Measurements from ENCODE around the gene ADCY5.

The ADCY5 gene

DNA sequence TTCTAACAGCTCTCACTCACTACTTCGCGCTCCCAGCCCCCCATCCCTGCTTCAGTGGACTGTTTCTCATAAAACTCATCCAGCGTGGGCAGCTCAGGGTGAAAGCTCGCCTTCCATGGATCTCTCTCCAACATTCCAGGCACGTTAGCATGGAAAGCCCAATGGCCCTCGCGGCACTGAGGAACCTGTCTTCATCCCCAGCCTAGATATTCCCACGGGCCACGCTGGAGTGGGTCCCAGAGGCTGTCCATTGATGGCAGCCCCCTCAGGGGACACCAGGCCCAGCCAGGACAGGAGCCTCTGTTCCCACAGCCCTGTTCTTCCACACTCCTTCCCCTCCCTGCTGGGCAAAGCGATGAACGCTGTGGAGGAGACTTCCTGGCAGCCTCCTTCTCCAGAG lies 126.0 kb downstream of the ADCY5 start:
- no peak for DNase-seq

DNA sequence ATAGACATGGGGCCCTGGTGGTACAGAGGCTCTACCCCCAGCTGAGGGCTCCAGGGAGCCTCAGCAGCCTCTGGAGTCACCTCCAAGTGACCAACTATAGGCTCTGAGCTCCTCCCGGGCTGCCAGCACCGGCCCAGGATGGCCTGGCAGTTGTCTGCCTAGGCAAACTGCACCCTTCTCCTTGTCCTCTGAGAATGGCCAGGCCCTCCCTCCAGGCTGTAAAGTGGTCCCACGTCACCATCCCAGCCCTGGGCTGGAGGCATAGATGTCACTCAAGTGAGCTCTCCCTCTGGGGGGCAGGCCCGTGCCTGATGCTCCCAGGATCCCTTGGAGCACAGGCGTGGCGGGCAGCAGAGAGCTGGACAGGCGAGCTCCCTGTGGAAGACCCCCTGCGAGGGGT lies 127.1 kb downstream of the ADCY5 start:
- DNase-seq: no peak

DNA sequence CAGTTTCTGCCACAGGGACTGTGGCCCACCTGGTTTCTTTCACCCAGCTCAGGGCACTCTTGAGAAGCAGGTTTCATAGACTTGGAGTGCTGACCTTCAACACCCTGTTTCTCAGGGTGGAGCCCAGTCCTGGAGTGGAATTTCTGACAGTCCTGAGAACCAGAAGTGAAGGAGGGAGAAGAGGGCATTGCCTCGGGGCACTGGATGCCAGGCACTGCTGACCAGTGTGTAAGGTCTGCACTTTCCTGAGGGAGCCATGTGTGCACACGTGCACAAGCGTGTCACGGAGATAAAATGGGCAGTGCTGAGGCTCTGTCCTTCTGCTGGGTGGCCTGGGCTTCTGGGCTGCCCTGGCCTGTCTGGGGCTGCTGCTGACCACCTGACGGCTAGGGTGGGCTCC lies 128.7 kb downstream of the ADCY5 start:
- no peak for DNase-seq

DNA sequence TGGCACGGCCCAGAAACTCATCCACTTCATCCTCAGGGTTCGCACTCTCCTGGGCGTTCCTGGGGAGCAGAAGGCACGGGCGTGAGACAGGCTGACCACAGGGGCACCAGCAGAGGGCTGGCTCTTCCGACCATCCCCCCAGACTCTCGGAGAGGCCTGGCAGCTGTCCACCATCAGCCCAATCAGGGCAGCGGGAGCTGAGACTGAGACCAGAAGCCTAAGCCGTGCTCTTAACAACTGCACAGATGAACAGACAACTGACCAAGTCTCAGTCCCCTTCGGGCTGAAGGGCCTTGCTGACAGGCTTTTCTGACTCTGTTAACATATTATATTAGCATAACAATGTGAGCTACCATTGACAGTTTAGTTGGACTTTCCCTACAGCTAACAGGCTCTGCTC lies 129.1 kb downstream of the ADCY5 start:
- no peak for DNase-seq

DNA sequence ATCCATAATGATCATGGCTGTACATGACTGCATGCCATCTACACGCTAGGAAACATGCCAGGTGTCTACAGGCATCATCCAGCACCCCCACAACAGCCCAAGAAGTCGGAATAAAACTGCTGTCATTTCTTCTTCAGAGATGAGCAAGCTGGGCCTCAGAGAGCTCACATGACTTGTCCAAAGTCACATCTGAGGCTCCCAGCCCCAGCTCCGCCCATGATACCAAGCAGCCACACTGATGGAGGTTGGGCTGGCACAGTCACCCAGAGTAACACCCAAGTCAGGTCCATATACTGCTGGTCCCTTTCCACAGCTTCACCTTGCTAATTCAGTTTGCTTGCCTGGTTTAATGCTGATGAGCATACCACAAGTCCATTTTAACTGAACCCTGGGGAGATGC lies 130.5 kb downstream of the ADCY5 start:
- no peak for DNase-seq

DNA sequence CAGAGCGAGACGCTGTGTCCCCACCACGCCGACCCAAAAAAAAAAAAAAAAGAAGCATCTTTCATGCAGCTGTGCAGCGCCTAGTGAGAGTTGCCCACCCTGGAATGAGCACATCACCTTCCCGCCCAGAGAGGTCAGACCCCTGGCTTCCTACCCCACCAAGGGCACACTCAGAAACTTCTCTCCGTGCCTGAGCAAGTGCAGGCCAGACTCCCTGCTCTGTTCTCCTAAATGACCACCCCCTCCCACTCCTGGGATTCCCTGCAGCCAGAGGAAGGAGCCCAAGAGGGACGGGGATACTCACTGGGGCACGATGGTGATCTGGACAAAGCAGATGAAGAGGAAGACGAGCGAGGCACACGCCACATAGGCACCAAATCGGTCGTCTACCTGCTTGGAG lies 131.2 kb downstream of the ADCY5 start:
- no peak for DNase-seq

DNA sequence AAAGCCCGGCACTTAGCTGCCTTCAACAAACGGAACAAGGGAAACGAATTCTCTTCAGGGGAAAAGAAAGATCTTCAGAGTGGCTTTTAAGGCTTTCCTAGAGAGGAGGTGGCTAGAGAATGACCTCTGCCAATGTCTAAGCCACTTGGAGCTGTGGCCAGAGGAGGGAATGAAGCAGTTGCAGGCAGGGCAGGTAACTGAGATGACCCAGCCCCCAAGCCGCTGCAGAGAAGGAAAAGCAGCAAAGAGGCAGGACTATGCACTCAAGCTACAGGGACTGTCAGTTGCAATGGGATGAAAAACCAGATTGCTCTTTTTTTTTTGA lies 133.7 kb downstream of the ADCY5 start:
- DNase-seq: no peak

DNA sequence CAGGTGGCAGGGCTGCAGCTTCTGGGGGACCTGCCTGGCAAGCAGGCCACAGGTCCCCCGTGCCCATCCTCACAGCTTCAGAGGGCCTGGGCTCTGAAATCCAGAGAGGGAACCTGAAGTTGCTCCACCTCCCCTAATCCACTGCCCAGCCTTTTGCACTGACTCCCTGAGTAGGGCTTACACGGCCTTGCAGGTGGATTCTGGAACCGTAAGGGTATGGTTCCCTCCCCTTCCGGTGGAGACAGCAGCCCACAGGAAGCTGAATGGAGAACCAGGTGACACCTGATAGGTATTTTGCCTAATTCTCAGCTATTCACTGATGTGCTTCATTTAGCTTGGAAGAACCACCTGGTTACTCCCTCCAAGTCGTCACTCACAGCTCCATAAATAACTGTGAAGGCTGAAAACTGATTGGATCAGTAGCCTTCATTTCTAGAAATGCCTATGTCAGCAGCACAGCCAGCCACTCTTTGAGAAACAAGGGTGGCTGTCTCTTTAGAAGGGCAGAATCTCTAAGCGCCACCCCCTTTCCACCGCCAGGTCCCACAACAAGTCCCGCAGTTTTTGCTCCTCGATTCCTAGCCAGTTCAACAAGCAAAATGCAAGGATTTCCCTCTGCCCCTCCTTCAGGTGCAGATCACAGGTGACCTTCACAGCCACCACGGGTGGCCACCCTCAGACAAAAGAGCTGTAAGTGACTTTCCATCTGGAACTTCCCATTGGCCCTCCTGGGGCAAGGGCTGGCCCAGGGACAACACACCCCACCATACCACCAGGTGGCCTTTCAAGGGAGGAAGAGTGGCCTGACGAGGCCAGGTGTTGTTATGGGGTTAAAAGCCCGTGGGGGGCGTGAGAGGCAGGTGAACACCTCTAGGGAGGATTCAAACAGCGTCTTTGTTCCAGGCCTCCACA lies 134.3 kb downstream of the ADCY5 start:
- no peak for DNase-seq

DNA sequence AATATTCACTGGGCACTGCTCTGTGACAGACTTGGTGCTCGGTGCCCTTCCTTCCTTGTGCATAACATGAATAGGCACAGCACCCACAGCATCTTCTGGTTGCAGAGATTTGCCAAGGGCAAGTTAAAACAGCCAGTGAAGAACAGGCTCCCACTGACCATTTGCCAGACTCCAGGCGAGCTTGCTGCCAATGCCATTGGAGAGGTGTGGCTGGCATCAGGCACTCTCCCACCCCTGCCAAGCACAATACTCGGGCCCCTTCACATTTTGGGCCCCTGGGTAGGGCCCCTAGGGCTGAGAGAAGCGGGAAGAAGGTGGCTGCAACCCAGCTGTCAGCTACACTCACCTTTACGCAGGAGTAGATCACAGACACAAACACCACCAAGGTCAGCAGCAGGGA lies 135.0 kb downstream of the ADCY5 start:
- DNase-seq: no peak

DNA sequence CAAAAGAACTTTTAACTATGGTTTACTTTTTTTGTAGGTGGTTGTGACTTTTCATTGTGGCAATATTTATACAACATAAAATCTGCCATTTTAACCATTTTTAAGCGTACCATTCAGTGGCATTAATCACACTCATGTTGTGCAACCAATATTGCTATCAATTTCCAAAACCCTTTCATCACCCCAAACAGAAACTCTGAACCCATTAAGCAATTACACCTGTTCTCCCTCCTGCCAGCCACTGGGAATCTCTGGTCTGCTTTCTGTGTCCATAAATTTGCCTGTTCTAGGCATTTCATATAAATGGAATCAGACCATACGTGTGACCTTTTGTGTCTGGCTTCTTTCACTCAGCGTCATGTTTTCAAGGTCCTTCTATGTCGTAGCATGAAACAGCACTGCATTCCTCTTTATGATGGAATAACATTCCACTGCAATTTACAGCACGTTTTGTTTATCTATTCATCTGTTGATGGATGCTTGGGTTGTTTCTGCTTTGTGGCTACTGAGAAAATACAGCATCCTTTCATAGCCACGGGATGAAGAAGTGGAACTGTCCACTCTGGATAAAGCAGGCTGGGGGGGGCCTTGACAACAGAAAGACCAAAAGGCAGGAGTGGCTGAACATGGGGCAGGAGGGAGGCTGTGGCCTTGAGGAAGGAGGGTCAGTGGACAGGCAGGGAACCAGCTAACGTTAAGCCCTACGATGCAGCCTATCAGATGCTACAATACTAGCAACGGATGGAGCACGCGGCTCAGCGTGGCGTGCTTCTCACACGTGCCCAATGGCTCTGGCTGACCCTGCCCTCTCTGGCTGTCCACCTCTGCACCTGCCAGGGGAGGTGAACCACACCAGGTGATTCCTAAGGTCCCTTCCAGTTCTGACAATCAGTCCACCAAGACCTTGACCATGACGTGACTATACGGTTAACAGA lies 136.3 kb downstream of the ADCY5 start:
- no peak for DNase-seq

DNA sequence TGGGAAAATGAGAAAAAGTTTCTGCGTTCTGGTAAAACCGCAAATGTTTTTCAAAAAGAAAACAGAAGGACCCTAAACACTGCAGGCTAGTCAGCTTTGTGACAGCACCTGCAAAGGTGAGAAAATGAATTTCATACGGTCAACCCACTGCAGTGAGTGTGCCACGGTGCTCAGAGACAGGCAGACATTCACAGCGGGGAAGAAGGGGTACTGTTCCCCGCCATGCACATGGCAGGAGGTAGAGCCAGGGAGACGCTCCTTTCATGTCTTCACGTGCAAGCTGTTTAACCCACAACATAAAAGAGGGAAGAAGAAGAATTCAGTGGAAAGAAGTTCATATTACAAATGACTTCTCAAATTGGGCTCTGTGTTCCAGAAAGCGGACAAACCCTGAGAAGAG lies 137.7 kb downstream of the ADCY5 start:
- no peak for DNase-seq

DNA sequence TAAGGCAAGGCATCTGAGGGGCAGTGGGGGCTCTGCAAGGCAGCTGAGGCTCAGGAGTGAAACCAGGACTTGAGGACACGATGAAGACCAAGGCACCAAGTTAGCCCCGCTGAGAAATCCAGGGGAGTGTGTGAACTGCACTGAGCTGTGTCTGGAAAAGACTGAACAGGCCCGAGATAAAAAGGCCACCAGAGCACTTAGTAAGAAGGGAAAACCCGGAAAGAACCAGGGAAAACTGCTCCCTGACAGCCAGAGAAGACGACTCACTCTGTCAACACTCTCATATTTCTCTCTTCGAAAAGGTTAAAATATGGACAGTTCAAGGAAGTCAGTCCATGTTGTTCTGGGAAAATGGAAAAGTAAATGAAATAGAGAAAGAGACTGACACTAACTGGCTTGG lies 138.1 kb downstream of the ADCY5 start:
- DNase-seq: no peak

DNA sequence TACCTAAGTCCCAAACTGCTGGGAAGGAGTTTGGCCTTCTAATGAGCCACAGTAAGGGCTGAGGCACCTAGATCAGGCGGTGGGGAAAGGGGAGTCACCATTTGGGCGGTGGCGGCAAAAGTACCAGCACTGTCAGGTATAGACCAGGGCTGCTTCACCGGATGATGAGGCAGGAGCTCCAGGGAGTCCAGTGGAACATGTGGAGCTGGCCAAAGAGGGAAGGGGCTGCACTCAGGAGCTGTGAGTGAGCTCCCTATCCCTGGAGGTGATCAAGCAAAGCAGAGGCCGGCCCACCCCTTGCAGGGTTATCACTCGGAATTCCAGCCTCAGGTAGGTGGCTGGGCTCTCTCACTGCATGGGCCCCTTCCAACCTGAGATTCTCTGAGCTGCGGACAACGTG lies 138.7 kb downstream of the ADCY5 start:
- no peak for DNase-seq

DNA sequence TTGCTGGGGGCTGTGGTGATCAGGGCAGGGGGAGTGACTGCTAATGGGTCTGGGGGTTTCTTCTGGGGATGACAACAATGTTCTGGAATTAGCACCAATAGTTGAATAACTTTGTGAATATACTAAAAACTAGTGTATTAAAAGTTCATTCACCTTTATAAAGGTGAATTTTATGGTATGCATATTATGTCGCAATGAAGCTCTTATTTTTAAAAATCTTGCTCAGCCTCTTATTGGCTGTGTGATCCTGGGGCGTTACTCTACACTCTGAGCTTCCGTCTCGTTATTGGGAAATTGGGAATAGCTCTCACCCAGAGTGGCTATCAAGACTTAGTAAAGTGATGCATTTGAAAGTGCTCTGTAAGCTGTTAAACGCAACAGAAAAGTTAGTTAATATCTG lies 141.8 kb downstream of the ADCY5 start:
- DNase-seq: no peak

DNA sequence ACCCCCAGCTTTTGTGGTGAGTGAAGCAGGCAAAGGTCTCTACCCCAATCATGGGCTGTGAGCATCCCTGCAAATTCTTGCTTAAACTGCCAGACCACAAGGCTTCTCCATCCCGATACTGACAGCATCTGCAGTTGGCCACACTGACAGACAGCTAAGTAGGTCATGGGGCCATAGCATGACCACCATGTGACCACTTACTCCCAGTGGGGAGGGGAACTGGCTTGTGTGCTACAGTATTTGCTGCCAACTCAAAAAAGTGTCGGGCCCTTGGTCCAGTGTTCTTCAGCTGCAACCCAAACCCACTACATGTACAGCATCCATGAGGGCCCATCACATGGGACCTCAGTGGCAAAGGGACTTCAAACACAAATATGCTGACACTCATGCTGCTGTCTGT lies 143.7 kb downstream of the ADCY5 start:
- no peak for DNase-seq

DNA sequence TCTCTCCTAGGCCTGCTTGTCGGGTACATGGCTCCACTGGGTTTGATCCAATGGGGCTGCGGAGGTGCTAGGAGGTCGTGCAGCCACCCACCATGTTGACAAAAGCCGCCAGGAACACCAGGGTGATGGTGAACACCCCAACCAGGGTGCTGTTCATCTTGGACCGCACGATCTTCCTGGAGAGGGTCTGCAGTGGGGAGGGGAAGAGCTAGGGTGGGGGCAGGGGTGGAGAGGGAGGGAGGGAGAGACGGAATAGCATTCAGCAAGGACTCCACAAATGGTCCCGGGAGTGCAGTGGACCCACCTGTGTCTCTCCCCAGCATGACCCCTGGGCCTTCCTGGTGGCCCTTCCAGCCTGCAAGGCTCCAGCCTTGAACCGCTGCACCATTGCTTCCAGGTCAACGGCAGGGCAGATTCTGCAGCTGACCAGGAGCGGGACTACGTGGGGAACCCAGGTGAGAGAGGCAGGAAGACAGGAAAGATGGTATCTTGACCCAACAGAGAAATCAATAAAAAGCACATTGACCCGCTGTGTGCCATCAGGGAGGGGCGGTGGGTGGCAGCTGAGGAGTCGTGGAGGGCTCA lies 144.8 kb downstream of the ADCY5 start:
- DNase-seq: no peak

DNA sequence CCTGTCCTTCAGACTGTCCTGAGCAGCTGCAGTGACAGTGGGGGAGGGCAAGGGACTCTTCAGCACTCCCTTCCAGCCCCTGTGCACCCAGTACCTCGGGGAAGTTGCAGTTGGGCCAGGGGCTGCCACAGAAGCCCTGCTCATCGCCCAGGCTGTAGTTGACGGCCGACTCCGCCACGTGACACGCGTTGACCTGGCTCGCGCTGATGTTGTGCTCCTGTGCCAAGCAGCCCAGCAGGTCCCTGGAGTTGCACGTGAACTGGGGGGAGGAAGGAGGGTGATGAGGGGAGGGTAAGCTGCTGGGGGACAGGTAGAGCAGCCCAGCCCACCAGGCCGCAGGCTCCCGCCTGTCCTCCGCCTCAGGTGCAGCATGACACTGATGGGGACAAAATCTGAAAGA lies 145.9 kb downstream of the ADCY5 start:
- DNase-seq: no peak

DNA sequence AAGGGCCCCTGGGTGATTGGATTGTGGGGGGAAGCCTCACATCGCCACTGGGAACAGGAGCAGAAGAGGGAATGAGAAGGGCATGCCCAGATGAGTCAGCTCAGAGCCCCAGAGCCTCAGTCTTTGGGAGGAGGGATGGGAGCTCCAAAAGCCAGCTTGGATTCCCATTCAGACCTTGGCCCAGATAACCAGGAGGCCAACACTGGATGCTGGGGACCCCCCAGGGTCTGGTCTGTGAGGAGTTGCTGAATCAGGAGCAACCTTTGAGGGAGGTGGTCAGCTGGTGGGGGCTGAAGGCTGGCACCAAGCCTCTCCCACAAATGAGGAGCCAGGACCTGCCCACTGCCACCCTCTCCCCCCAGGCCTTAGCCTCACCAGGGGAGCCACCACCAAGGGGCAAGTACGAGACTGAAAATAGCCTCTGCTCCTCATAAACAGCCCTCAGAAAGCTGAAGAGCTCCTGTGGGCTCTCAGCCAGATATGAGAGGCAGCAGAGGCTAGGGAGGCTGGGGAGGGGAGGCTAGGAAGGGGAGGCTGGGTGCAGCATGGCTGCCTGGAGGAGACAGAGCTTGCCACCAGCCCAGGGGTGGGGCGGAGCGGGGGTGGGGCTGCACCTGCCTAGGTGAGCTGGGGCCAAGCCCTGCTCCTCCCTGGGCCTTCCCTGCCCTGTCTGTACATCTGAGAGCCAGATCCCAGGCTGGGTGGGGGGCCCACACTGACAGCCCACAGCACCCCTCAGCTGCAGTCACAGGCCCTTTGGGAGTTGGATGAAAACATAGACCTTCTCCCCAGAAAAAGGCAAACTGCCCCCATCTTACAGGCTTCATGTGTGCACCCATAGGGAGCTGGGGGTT lies 147.3 kb downstream of the ADCY5 start:
- no peak for DNase-seq

DNA sequence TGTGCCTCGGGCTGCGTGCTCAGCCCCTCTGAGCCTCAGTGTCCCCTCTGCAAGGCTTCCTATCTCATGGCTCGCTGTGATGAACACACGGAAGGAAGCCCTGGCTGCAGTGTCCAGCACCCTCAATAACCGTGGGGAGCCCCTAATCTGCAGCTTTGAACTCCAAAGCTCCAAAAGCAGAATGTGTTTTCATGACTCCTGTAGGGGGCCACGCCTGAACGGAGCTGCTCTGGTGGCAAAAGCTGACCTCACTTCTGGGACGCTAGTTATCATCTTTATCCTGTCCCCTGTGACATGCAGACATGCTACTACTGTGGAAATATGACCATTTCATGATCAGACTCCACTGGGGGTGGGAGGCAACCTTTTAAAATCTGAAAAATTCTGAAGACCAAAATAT lies 148.3 kb downstream of the ADCY5 start:
- DNase-seq: no peak

DNA sequence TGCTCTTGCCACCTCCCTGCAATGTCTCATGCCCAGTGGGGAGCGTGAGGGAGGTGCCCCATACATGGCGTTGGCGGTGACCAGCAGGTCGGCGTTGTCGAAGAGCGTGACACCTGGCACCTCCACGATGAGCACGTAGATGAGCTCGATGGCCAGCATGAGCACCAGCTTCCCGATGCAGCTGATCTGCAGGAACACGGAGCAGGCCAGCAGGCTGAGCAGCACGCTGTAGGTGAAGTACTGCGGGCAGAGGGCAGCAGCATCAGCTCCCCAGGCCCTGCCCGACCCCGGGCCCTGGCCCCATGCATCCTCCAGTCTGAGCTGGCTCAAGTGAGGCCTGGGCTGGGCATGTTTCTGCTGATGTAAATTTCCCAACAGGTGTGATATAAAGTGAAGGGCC lies 148.8 kb downstream of the ADCY5 start:
- DNase-seq: no peak

DNA sequence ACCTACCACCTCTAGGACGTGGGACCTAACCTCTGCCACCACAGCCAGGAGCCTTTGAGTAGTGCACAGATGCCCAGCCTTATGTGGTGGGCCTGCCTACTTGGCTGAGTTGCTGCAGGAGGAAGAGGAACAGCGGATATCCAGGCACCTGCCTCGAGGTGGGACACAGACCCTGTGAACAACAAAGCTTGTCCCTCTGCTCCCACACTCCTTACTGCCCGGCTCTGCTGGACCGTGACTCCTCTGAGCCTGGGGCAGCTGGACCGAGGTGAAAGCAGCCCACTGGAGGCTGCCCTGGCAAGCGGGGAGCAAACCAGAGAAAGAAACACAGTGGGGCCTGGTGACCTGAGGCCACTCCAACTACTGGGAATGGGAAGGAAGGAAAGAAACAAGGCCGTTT lies 149.3 kb downstream of the ADCY5 start:
- no peak for DNase-seq

DNA sequence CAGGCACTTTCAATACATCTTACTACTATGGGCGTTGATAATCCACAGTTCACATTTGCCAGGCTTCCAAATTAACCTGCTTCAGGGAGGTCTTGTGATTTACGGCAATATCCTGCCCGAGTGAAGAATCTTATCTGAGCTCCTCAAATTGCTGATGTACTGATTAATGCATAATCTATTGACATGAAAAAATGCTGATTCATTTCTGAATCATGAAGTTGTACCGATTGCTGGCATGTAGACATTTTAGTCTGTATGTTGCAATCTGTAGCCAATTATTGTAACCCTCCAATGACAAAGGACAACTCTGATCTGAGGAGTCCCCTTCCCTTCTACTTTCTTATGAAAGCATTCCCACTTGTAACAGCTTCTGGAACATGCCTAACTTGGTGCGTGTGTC lies 150.0 kb downstream of the ADCY5 start:
- no peak for DNase-seq

DNA sequence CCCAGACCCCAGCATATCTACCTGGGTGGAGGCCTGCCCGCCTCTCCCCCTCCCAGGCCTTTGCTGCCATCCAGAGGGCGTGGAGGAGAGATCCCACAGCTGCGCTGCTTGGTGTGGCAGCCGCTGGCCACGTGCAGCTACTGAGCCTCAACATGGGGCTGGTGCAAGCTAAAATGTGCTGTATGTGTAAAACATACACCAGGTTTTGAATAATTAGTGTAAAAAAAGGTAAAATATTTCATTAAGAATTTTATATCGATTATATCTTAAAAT lies 151.3 kb downstream of the ADCY5 start:
- no peak for DNase-seq
